Testis (tissue), 2 donors: ENCODE results near the gene C10orf95.
A peak's percentile ranks its signal among the peaks of the same experiment; 100 is the strongest.

Experiments used
- POLR2A ChIP-seq: fragments of 450-650 bp; IDR thresholded peaks from one replicate; pipeline ENCODE4 v1.6.1; 2017; ENCODE audit warnings: antibody characterized with exemption, mild to moderate bottlenecking, moderate library complexity
- TF ChIP-seq, protein P1 (sequence below), 3 experiments: fragments of 450-650 bp in 2 of 3; fragments of 200-600 bp in 1 of 3; sonication (generic) in 1 of 3; IDR thresholded peaks; one replicate each; pipeline ENCODE4 v1.5.1; 2016 to 2019; ENCODE audit warnings: antibody characterized with exemption in 3 of 3, mild to moderate bottlenecking in 2 of 3, moderate library complexity in 1 of 3

GRCh38 chr10:102422545-102423129 is 28.7 kb downstream of the C10orf95 start:
- TF ChIP-seq, protein P1, sequence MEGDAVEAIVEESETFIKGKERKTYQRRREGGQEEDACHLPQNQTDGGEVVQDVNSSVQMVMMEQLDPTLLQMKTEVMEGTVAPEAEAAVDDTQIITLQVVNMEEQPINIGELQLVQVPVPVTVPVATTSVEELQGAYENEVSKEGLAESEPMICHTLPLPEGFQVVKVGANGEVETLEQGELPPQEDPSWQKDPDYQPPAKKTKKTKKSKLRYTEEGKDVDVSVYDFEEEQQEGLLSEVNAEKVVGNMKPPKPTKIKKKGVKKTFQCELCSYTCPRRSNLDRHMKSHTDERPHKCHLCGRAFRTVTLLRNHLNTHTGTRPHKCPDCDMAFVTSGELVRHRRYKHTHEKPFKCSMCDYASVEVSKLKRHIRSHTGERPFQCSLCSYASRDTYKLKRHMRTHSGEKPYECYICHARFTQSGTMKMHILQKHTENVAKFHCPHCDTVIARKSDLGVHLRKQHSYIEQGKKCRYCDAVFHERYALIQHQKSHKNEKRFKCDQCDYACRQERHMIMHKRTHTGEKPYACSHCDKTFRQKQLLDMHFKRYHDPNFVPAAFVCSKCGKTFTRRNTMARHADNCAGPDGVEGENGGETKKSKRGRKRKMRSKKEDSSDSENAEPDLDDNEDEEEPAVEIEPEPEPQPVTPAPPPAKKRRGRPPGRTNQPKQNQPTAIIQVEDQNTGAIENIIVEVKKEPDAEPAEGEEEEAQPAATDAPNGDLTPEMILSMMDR (IDR thresholded peaks at IDR 0.05) = peak; percentile 64 to 70 (median 66)
- no peak for TF ChIP-seq POLR2A
